Adipose tissue (tissue), 3 donors: ENCODE data around the gene KCNT1. TPM values are rescaled to one million over a fixed set of nuclear protein-coding genes. Genes with fewer than 3 reads are reported as not detected.

Source experiments
- H3K27ac ChIP-seq: one replicate; pipeline ENCODE4 v1.5.1; 2013; ENCODE audit warnings: low read depth, low read length
- WGBS, 3 donors: extraction: QIAGEN DNeasy Blood & Tissue Kit; methylation state at CpG; one replicate each; pipeline ENCODE4 v1.1.7; 2013; 5-methylcytosine and 5-hydroxymethylcytosine counted together
- polyA plus RNA-seq, 3 donors: library from polyadenylated mRNA; stranded (reverse); fragments of 200-250 nt; gene quantifications; one replicate each; pipeline ENCODE4 v1.2.3, GENCODE V29; 2013
- donor health status: healthy with polysubstance abuse.
- donor health status: Bipolar disorder and iron deficiency.
- donor health status: healthy.

Gene KCNT1
- polyA plus RNA-seq, 3 donors = 0.09 to 1.0 (median 0.34) TPM

DNA sequence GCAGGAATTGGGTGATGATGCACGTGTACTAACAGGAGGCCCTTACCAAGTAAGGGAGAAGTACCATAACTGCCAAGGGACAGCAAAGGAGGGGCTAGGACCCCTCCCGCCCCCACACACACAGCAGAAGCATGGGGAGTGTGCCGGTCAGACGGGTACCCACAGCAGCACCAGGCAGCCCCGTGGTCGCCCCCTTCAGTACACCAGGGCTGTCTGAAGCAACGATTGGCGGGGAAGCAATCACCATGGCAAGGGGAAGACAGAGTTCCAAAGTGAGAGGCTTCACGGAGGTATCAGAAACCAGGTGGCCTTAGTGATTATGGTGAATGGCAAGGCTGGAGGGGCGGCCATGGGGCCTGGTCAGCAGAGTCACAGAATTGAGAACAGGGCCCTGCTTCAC lies 133.1 kb downstream of the KCNT1 start:
- H3K27ac ChIP-seq = no peak overlapping the region

GRCh38 chr9:135839516-135839915 lies 137.5 kb downstream of the KCNT1 start:
- 96 to 99% (median 99%) methylated on average over 11 of the region's 11 CpGs for WGBS, 3 donors
- H3K27ac ChIP-seq = no peak overlapping the region

More for the DNA sequence above, 133.1 kb downstream of the KCNT1 start:
- WGBS, 3 donors = 92 to 93% (median 92%) methylated on average over 10 of the region's 10 CpGs

- 96 to 97% (median 96%) methylated on average over 9 of the region's 9 CpGs for WGBS, 3 donors
Measured at GRCh38 chr9:135840107-135840506, 138.1 kb downstream of the KCNT1 start.

DNA sequence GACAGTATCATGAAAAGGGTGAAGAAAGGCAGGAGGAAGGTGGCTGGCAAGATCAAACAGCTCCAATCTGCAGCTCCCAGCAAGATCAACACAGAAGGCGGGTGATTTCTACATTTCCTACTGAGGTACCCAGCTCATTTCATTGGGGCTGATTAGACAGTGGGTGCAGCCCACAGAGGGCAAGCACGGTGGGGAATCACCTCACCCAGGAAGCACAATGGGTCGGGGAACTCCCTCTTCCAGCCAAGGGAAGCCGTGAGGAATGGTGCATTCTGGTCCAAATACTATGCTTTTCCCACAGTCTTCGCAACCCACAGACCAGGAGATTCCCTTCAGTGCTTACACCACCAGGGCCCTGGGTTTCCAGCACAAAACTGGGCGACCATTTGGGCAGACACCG lies 138.6 kb downstream of the KCNT1 start:
- WGBS, 3 donors = 76 to 90% (median 83%) methylated on average over 7 of the region's 7 CpGs

More at GRCh38 chr9:135840107-135840506, 138.1 kb downstream of the KCNT1 start:
- H3K27ac ChIP-seq = no peak overlapping the region

More for the DNA sequence above, 138.6 kb downstream of the KCNT1 start:
- H3K27ac ChIP-seq = no peak overlapping the region

Other genes with a start within 250 kb of the KCNT1 start
- 1 to 10 TPM; 5.3 to 5.9 (median 5.9) TPM for gene PPP1R26, start 222.4 kb upstream of the KCNT1 start, polyA plus RNA-seq
- gene MRPS2, start 201.5 kb upstream of the KCNT1 start, polyA plus RNA-seq = 10 to 100 TPM; 29.2 to 62.3 (median 48.9) TPM
- gene LCN1, start 180.7 kb upstream of the KCNT1 start, polyA plus RNA-seq = not detected
- not detected for gene OBP2A, start 156.1 kb upstream of the KCNT1 start, polyA plus RNA-seq
- gene PAEP, start 140.4 kb upstream of the KCNT1 start, polyA plus RNA-seq = not detected
- gene GLT6D1, start 62.6 kb upstream of the KCNT1 start, polyA plus RNA-seq = not detected
- gene LCN9, start 38.9 kb upstream of the KCNT1 start, polyA plus RNA-seq = under 1 TPM in 1 of 3 donors, not detected in 2; 0.08 TPM
- not detected for gene SOHLH1, start 2.7 kb upstream of the KCNT1 start, polyA plus RNA-seq
- gene CAMSAP1, start 205.4 kb downstream of the KCNT1 start, polyA plus RNA-seq = 10 to 100 TPM in 1 of 3 donors, 1 to 10 TPM in 2; 5.7 to 12.0 (median 8.8) TPM